IMR-90 (cell line): ENCODE results near the gene SLC6A20. TPM values are rescaled to one million over a fixed set of nuclear protein-coding genes. Genes with fewer than 3 reads are reported as not detected.

ENCODE experiments used
- ATAC-seq: fragments of 200-7000 bp; cut with Tn5 transposase; 2 replicates; pipeline ENCODE4 v1.9.1; 2020; ENCODE audit warnings: low read depth, mild to moderate bottlenecking, moderate library complexity
- BruUV-seq: library from RNA; stranded (reverse); fragments of 400-500 nt; replicated peaks from 2 replicates; lab custom pipeline; 2021; lab: Mats Ljungman, UMichigan
- CTCF ChIA-PET: fragments of 300-600 bp; formaldehyde crosslinking; extraction: SDS; loops from one replicate; lab custom pipeline; 2021; ENCODE audit warnings: antibody characterized with exemption; lab: Yijun Ruan, JAX
- POLR2A ChIA-PET: fragments of 300-600 bp; sonication (Branson Sonifier 250); formaldehyde crosslinking; loops from one replicate; lab custom pipeline; 2022; ENCODE audit warnings: antibody characterized with exemption; ENCODE audit not compliant: unreplicated experiment; lab: Charles Lee
- DNase-seq: peaks from one replicate; pipeline ENCODE4 v3.0.0; 2013
- H2AFZ ChIP-seq: replicated peaks from 2 replicates; pipeline ENCODE3; 2013; ENCODE audit warnings: low read length, mild to moderate bottlenecking; ENCODE audit not compliant: poor library complexity
- H2AK5ac ChIP-seq: 2 replicates; pipeline ENCODE4 v1.6.1; 2013; ENCODE audit warnings: low read depth, low read length, inconsistent platforms
- H2AK9ac ChIP-seq: replicated peaks from 2 replicates; pipeline ENCODE3; 2013; ENCODE audit warnings: mild to moderate bottlenecking, low read depth, low read length, moderate library complexity; ENCODE audit not compliant: poor library complexity
- H2BK120ac ChIP-seq: 2 replicates; pipeline ENCODE4 v1.6.1; 2013; ENCODE audit warnings: low read depth, low read length, inconsistent platforms
- H2BK15ac ChIP-seq: 3 replicates; pipeline ENCODE4 v1.6.1; 2013; ENCODE audit warnings: low read depth, low read length, inconsistent platforms
- H2BK20ac ChIP-seq: 2 replicates; pipeline ENCODE4 v1.6.1; 2013; ENCODE audit warnings: low read depth, mild to moderate bottlenecking, inconsistent platforms, low read length, moderate library complexity
- H2BK5ac ChIP-seq: 2 replicates; pipeline ENCODE4 v1.6.1; 2013; ENCODE audit warnings: mild to moderate bottlenecking, low read depth, low read length, inconsistent platforms; ENCODE audit not compliant: poor library complexity, severe bottlenecking
- H3K14ac ChIP-seq: replicated peaks from 2 replicates; pipeline ENCODE4 v1.6.1; 2013; ENCODE audit warnings: low read depth, low read length, inconsistent platforms
- H3K18ac ChIP-seq: 2 replicates; pipeline ENCODE4 v1.6.1; 2013; ENCODE audit warnings: low read depth, low read length, control low read depth
- H3K23ac ChIP-seq: 2 replicates; pipeline ENCODE4 v1.6.1; 2013; ENCODE audit warnings: low read depth, low read length, inconsistent platforms
- H3K27ac ChIP-seq: 2 replicates; pipeline ENCODE4 v1.5.1; 2013; ENCODE audit warnings: mild to moderate bottlenecking, control low read depth, low read length; ENCODE audit not compliant: insufficient read depth
- H3K27me3 ChIP-seq: 2 replicates; pipeline ENCODE4 v1.6.1; 2013; ENCODE audit warnings: low read length; ENCODE audit not compliant: control insufficient read depth, insufficient read depth
- H3K36me3 ChIP-seq: 2 replicates; pipeline ENCODE4 v1.6.1; 2013; ENCODE audit warnings: low read length, mixed read lengths; ENCODE audit not compliant: control insufficient read depth, insufficient read depth
- H3K4ac ChIP-seq: 2 replicates; pipeline ENCODE4 v1.6.1; 2013; ENCODE audit warnings: low read depth, low read length, inconsistent platforms
- H3K4me1 ChIP-seq: 2 replicates; pipeline ENCODE4 v1.6.1; 2013; ENCODE audit warnings: low read length, mixed read lengths; ENCODE audit not compliant: control insufficient read depth, insufficient read depth
- H3K4me2 ChIP-seq: 2 replicates; pipeline ENCODE4 v1.6.1; 2013; ENCODE audit warnings: low read depth, mild to moderate bottlenecking, control low read depth, low read length, moderate library complexity
- H3K4me3 ChIP-seq: 2 replicates; pipeline ENCODE4 v1.5.1; 2013; ENCODE audit warnings: low read depth, mild to moderate bottlenecking, control low read depth, low read length, moderate library complexity; ENCODE audit not compliant: insufficient read depth
- H3K56ac ChIP-seq: 2 replicates; pipeline ENCODE4 v1.6.1; 2013; ENCODE audit warnings: low read length, inconsistent platforms; ENCODE audit not compliant: insufficient read depth; ENCODE audit errors: extremely low read depth
- H3K79me1 ChIP-seq, 2 experiments: 2 replicates each; pipeline ENCODE4 v1.6.1; 2013; ENCODE audit warnings: low read length in 2 of 2, inconsistent platforms in 1 of 2, low read depth in 1 of 2
- H3K9ac ChIP-seq: 2 replicates; pipeline ENCODE4 v1.6.1; 2013; ENCODE audit warnings: low read depth, low read length, control low read depth
- H3K9me1 ChIP-seq: 2 replicates; pipeline ENCODE4 v1.6.1; 2013; ENCODE audit warnings: low read length, inconsistent platforms; ENCODE audit not compliant: insufficient read depth
- H3K9me3 ChIP-seq: 2 replicates; pipeline ENCODE4 v1.6.1; 2013; ENCODE audit warnings: low read length; ENCODE audit not compliant: control insufficient read depth, insufficient read depth
- H4K20me1 ChIP-seq: 2 replicates; pipeline ENCODE4 v1.6.1; 2013; ENCODE audit warnings: low read length, inconsistent platforms; ENCODE audit not compliant: insufficient read depth
- H4K5ac ChIP-seq: 2 replicates; pipeline ENCODE4 v1.6.1; 2013; ENCODE audit warnings: mild to moderate bottlenecking, low read depth, low read length, control low read depth
- H4K8ac ChIP-seq, 2 experiments: 2 replicates each; pipeline ENCODE4 v1.6.1; 2013; ENCODE audit warnings: low read depth in 2 of 2, low read length in 2 of 2, control low read depth in 1 of 2, inconsistent platforms in 1 of 2
- H4K91ac ChIP-seq: 2 replicates; pipeline ENCODE4 v1.6.1; 2013; ENCODE audit warnings: low read depth, low read length, inconsistent platforms; ENCODE audit not compliant: insufficient read depth
- BHLHE40 ChIP-seq: fragments of 150-350 bp; IDR thresholded peaks from 2 replicates; pipeline ENCODE4 v1.6.1; 2016; ENCODE audit warnings: mild to moderate bottlenecking, low read depth, low read length
- CEBPB ChIP-seq: IDR thresholded peaks from 2 replicates; pipeline ENCODE4 v1.6.1; 2012; ENCODE audit warnings: low read depth, low read length, improper control_type of control experiment
- CHD1 ChIP-seq: IDR thresholded peaks from 2 replicates; pipeline ENCODE4 v1.6.1; 2012; ENCODE audit warnings: low read depth, low read length, improper control_type of control experiment
- FOS ChIP-seq: fragments of 150-350 bp; IDR thresholded peaks from 2 replicates; pipeline ENCODE4 v1.6.1; 2016; ENCODE audit warnings: low read depth, low read length
- MAFK ChIP-seq: IDR thresholded peaks from 2 replicates; pipeline ENCODE4 v1.6.1; 2012; ENCODE audit warnings: low read depth, low read length, improper control_type of control experiment
- MXI1 ChIP-seq: IDR thresholded peaks from 2 replicates; pipeline ENCODE4 v1.6.1; 2012; ENCODE audit warnings: low read depth, mild to moderate bottlenecking, low read length, moderate library complexity, borderline replicate concordance
- NFE2L2 ChIP-seq: fragments of 150-350 bp; IDR thresholded peaks from 2 replicates; pipeline ENCODE4 v1.6.1; 2016; ENCODE audit warnings: low read depth, mild to moderate bottlenecking, low read length
- WGBS, 2 experiments: methylation state at CpG; one replicate each; pipeline versions ENCODE4 v1.1.5 to v1.1.7; 2013; ENCODE audit warnings: missing lambda C conversion rate in 2 of 2; ENCODE audit not compliant: insufficient read length in 1 of 2; ENCODE audit errors: extremely low coverage in 2 of 2; 5-methylcytosine and 5-hydroxymethylcytosine counted together
- dilution Hi-C: fragments of 300-500 bp; cut with HindIII; formaldehyde crosslinking; loops from one replicate; pipeline ENCODE4 v1.14.3; 2018; ENCODE audit warnings: low sequenced_read_pairs; ENCODE audit not compliant: unreplicated experiment
- in situ Hi-C: fragments of 300-500 bp; cut with MboI; formaldehyde crosslinking; loops from 3 replicates; pipeline ENCODE4 v1.14.3; 2019; ENCODE audit warnings: low sequenced_read_pairs, inconsistent platforms, mixed read lengths
- intact Hi-C: fragments of 100-400 bp; cut with micrococcal nuclease; formaldehyde crosslinking; loops from 2 replicates; pipeline ENCODE4 v1.10.0; 2022
- polyA plus RNA-seq, 3 experiments: library from polyadenylated mRNA; depleted of rRNA; stranded (reverse); fragments of >200 nt; gene quantifications; 2 replicates each; pipeline ENCODE4 v1.2.3, GENCODE V29; 2012; ENCODE audit warnings: low replicate concordance in 1 of 3
- total RNA-seq: library from RNA; depleted of rRNA; stranded (reverse); fragments of >200 nt; gene quantifications from 2 replicates; pipeline ENCODE4 v1.2.3, GENCODE V29; 2012
- TF ChIP-seq, protein P1 (sequence below): conservative IDR thresholded peaks from 2 replicates; pipeline ENCODE4 v1.5.1; 2012; ENCODE audit warnings: mild to moderate bottlenecking, low read depth, low read length, improper control_type of control experiment
- TF ChIP-seq, protein P2 (sequence below): fragments of 150-350 bp; IDR thresholded peaks from 2 replicates; pipeline ENCODE4 v1.6.1; 2016; ENCODE audit warnings: low read depth, mild to moderate bottlenecking, low read length, moderate library complexity, borderline replicate concordance
- TF ChIP-seq, protein P3 (sequence below): fragments of 150-350 bp; IDR thresholded peaks from 2 replicates; pipeline ENCODE4 v1.6.1; 2017; ENCODE audit warnings: mild to moderate bottlenecking, antibody characterized with exemption, low read length, low read depth

SLC6A20 gene
- total and polyA plus RNA-seq, 2 of the 4 experiments (the other 2 are of a cell fraction), result not detected

DNA sequence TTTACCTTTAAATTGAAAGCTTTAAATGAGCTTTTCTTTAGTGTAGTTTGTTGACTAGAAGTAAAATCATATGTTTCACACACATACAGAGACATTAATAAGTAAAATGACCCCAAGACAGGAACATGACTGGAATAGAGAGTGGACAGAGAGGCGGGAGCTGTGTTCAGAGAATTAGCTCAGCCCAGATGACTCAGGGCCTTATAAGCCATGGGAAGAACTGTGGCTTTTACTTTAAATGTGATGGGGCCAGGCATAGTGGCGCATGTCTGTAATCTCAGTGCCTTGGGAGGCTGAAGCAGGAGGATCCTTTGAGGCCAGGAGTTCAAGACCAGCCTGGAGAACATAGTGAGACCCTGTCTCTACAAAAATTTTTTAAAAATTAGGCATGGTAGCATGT is 80.4 kb downstream of the SLC6A20 start:
- no peak overlapping the region for H2BK5ac ChIP-seq
- no peak overlapping the region for H4K91ac ChIP-seq
- no peak overlapping the region for H3K18ac ChIP-seq
- TF ChIP-seq FOS (no peak), BHLHE40 (no peak), MXI1 (no peak), CHD1 (no peak), CEBPB (no peak), NFE2L2 (no peak), MAFK (no peak)
- TF ChIP-seq, protein P1, sequence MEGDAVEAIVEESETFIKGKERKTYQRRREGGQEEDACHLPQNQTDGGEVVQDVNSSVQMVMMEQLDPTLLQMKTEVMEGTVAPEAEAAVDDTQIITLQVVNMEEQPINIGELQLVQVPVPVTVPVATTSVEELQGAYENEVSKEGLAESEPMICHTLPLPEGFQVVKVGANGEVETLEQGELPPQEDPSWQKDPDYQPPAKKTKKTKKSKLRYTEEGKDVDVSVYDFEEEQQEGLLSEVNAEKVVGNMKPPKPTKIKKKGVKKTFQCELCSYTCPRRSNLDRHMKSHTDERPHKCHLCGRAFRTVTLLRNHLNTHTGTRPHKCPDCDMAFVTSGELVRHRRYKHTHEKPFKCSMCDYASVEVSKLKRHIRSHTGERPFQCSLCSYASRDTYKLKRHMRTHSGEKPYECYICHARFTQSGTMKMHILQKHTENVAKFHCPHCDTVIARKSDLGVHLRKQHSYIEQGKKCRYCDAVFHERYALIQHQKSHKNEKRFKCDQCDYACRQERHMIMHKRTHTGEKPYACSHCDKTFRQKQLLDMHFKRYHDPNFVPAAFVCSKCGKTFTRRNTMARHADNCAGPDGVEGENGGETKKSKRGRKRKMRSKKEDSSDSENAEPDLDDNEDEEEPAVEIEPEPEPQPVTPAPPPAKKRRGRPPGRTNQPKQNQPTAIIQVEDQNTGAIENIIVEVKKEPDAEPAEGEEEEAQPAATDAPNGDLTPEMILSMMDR, result no peak
- TF ChIP-seq, protein P2, sequence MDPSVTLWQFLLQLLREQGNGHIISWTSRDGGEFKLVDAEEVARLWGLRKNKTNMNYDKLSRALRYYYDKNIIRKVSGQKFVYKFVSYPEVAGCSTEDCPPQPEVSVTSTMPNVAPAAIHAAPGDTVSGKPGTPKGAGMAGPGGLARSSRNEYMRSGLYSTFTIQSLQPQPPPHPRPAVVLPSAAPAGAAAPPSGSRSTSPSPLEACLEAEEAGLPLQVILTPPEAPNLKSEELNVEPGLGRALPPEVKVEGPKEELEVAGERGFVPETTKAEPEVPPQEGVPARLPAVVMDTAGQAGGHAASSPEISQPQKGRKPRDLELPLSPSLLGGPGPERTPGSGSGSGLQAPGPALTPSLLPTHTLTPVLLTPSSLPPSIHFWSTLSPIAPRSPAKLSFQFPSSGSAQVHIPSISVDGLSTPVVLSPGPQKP, result no peak
- TF ChIP-seq, protein P3, sequence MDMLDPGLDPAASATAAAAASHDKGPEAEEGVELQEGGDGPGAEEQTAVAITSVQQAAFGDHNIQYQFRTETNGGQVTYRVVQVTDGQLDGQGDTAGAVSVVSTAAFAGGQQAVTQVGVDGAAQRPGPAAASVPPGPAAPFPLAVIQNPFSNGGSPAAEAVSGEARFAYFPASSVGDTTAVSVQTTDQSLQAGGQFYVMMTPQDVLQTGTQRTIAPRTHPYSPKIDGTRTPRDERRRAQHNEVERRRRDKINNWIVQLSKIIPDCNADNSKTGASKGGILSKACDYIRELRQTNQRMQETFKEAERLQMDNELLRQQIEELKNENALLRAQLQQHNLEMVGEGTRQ, result no peak
- no peak overlapping the region for H4K5ac ChIP-seq
- ATAC-seq, result peak; percentile 46; the same call in 1 of the 2 replicates
- no peak overlapping the region for H3K27ac ChIP-seq
- intact Hi-C loops, result no loop called here
- peak; percentile 58 for DNase-seq
- in situ Hi-C loops, result no loop called here
- no peak overlapping the region for H2AFZ ChIP-seq
- peaks cover 9% of the 10 kb centered on the region for H3K9me1 ChIP-seq
- peaks cover 32% of the 10 kb centered on the region for H3K36me3 ChIP-seq
- H3K9ac ChIP-seq, result no peak overlapping the region
- no peak overlapping the region for H2AK5ac ChIP-seq
- no peak overlapping the region for H2BK15ac ChIP-seq
- no peak overlapping the region for H3K14ac ChIP-seq
- no TSS peak for BruUV-seq
- no peak overlapping the region for H4K8ac ChIP-seq
- no peaks in the 10 kb centered on the region for H3K27me3 ChIP-seq
- H3K4me2 ChIP-seq, result no peak overlapping the region
- dilution Hi-C loops, result no loop called here
- no peak overlapping the region for H3K4ac ChIP-seq
- no peak overlapping the region for H3K23ac ChIP-seq
- CTCF ChIA-PET, result no interaction called here
- no peak overlapping the region for H2BK20ac ChIP-seq
- H3K9me3 ChIP-seq, result no peaks in the 10 kb centered on the region
- H3K56ac ChIP-seq, result no peak overlapping the region
- H3K4me3 ChIP-seq, result no peak overlapping the region
- POLR2A ChIA-PET, result interaction anchor here (0.5 kb wide), 1 partner anchor 43 kb away, joined by 3 read pairs; no protein-coding TSS in a partner anchor
- H3K79me1 ChIP-seq, result peaks cover 16 to 22% of the 10 kb centered on the region in 2 experiments; a peak in 3 of 4 replicates
- H3K4me1 ChIP-seq, result peaks cover 14% of the 10 kb centered on the region
- H2AK9ac ChIP-seq, result no peak overlapping the region
- no peaks in the 10 kb centered on the region; the same call in 1 of the 2 replicates for H4K20me1 ChIP-seq
- no CpG with 5 or more reads among the region's 2 CpGs for WGBS, 2 experiments
- no peak overlapping the region for H2BK120ac ChIP-seq
